WERI-Rb-1 (cell line): ENCODE measurements around the gene RYR2.
"Not testable (repeated sequence)": the region's sequence is repeated elsewhere in the genome, so short reads cannot be mapped to it uniquely, and the experiment has no call there.

Experiments used
- DNase-seq: peaks from one replicate; pipeline ENCODE4 v3.0.0-alpha.2; 2020
- H3K27ac ChIP-seq: fragments of 250-450 bp; sonication (Bioruptor Pico); 2 replicates; pipeline ENCODE4 v1.5.1; 2020; ENCODE audit warnings: mild to moderate bottlenecking, moderate library complexity
- H3K27me3 ChIP-seq: fragments of 250-450 bp; sonication (Bioruptor Pico); 2 replicates; pipeline ENCODE4 v1.5.1; 2021; ENCODE audit warnings: mild to moderate bottlenecking, low read depth, moderate library complexity; ENCODE audit not compliant: insufficient read depth, severe bottlenecking
- H3K36me3 ChIP-seq: fragments of 250-450 bp; sonication (Bioruptor Pico); 2 replicates; pipeline ENCODE4 v1.5.1; 2020; ENCODE audit warnings: mild to moderate bottlenecking, moderate library complexity
- H3K4me3 ChIP-seq: 2 replicates; pipeline ENCODE4 v1.5.1; 2011; ENCODE audit warnings: low read depth, mild to moderate bottlenecking, control low read depth, low read length
- H3K9me3 ChIP-seq: fragments of 250-450 bp; sonication (Bioruptor Pico); 2 replicates; pipeline ENCODE4 v1.5.1; 2021; ENCODE audit warnings: mild to moderate bottlenecking, moderate library complexity; ENCODE audit not compliant: severe bottlenecking
- TF ChIP-seq, protein P1 (sequence below): IDR thresholded peaks from 2 replicates; pipeline ENCODE4 v1.5.1; 2011; ENCODE audit warnings: low read depth, mild to moderate bottlenecking, control low read depth, inconsistent platforms, low read length

RYR2 gene

GRCh38 chr1:237124856-237125462 lies 83.0 kb downstream of the RYR2 start:
- TF ChIP-seq, protein P1, sequence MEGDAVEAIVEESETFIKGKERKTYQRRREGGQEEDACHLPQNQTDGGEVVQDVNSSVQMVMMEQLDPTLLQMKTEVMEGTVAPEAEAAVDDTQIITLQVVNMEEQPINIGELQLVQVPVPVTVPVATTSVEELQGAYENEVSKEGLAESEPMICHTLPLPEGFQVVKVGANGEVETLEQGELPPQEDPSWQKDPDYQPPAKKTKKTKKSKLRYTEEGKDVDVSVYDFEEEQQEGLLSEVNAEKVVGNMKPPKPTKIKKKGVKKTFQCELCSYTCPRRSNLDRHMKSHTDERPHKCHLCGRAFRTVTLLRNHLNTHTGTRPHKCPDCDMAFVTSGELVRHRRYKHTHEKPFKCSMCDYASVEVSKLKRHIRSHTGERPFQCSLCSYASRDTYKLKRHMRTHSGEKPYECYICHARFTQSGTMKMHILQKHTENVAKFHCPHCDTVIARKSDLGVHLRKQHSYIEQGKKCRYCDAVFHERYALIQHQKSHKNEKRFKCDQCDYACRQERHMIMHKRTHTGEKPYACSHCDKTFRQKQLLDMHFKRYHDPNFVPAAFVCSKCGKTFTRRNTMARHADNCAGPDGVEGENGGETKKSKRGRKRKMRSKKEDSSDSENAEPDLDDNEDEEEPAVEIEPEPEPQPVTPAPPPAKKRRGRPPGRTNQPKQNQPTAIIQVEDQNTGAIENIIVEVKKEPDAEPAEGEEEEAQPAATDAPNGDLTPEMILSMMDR: peak; percentile 78
- H3K9me3 ChIP-seq: peaks cover 4% of the 10 kb centered on the region
- no peaks in the 10 kb centered on the region for H3K27me3 ChIP-seq
- H3K36me3 ChIP-seq: no peaks in the 10 kb centered on the region
- DNase-seq: peak; percentile 43
- H3K4me3 ChIP-seq: no peak overlapping the region
- no peak overlapping the region for H3K27ac ChIP-seq

GRCh38 chr1:237126180-237126579 lies 84.2 kb downstream of the RYR2 start:
- Histone ChIP-seq H3K27me3 (no peaks in the 10 kb centered on the region), H3K27ac (no peak overlapping the region), H3K4me3 (no peak overlapping the region), H3K36me3 (no peaks in the 10 kb centered on the region), H3K9me3 (peaks cover 8% of the 10 kb centered on the region)
- DNase-seq: no peak
- TF ChIP-seq, protein P1: no peak

GRCh38 chr1:237127301-237127700 lies 85.3 kb downstream of the RYR2 start:
- DNase-seq, H3K36me3 ChIP-seq, H3K4me3 ChIP-seq, H3K27me3 ChIP-seq, H3K27ac ChIP-seq: not testable (repeated sequence)
- peaks cover 12% of the 10 kb centered on the region for H3K9me3 ChIP-seq

GRCh38 chr1:237133921-237134320 lies 91.9 kb downstream of the RYR2 start:
- peaks cover 7% of the 10 kb centered on the region for H3K9me3 ChIP-seq
- H3K27ac ChIP-seq: no peak overlapping the region
- TF ChIP-seq, protein P1: no peak
- no peak for DNase-seq
- H3K4me3 ChIP-seq: no peak overlapping the region
- no peaks in the 10 kb centered on the region for H3K36me3 ChIP-seq
- no peaks in the 10 kb centered on the region for H3K27me3 ChIP-seq

GRCh38 chr1:237134929-237135328 lies 92.9 kb downstream of the RYR2 start:
- Histone ChIP-seq H3K4me3 (no peak overlapping the region), H3K27ac (no peak overlapping the region), H3K36me3 (no peaks in the 10 kb centered on the region), H3K9me3 (peaks cover 7% of the 10 kb centered on the region), H3K27me3 (no peaks in the 10 kb centered on the region)
- no peak for DNase-seq
- TF ChIP-seq, protein P1: no peak

DNA sequence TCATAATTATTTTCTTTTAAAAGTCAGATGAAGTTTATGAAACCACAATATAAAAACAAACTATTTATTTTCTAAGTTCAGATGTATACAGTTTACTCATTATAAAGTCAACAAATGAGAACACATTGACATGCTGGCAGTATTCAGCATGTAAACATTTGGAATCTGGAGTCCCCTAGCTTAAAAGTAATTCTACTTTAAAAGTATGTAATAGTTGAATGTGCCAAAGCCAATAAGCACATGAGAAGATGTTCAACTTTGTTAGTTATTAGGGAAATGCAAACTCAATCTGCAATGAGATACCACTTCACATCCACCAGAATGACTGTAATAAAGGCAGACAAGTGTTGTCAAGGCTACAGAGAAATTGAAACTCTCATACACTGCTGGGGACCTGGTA lies 96.6 kb downstream of the RYR2 start:
- Histone ChIP-seq H3K27me3 (no peaks in the 10 kb centered on the region), H3K36me3 (no peaks in the 10 kb centered on the region), H3K4me3 (no peak overlapping the region), H3K27ac (no peak overlapping the region), H3K9me3 (no peaks in the 10 kb centered on the region)
- DNase-seq: no peak
- TF ChIP-seq, protein P1: no peak
